H1 (cell line): Measurements from ENCODE around the gene ZBTB43. TPM values are rescaled to one million over a fixed set of nuclear protein-coding genes. Genes with fewer than 3 reads are reported as not detected.

ENCODE experiments used
- CTCF ChIA-PET: fragments of 300-600 bp; sonication (Branson Sonifier 250); formaldehyde crosslinking; loops from one replicate; lab custom pipeline; 2021; ENCODE audit not compliant: partially characterized antibody; lab: Charles Lee
- POLR2A ChIA-PET: fragments of 300-600 bp; sonication (Branson Sonifier 250); formaldehyde crosslinking; loops from one replicate; lab custom pipeline; 2021; ENCODE audit warnings: inconsistent platforms; ENCODE audit not compliant: partially characterized antibody; lab: Charles Lee
- DNase-seq, 2 experiments: peaks; one replicate each; pipeline versions ENCODE4 v3.0.0 to v3.0.0-alpha.2; 2010 to 2022; ENCODE audit warnings: low spot score in 2 of 2, low read depth in 1 of 2, mixed read lengths in 1 of 2
- FAIRE-seq: peaks from 2 replicates; lab custom pipeline; 2011; peaks lifted over from hg19 to GRCh38; lab: Jason Lieb, UNC
- H2AFZ ChIP-seq: 2 replicates; pipeline ENCODE4 v1.8.1; 2012; ENCODE audit warnings: low read length, inconsistent platforms
- H2AK5ac ChIP-seq: 2 replicates; pipeline ENCODE4 v1.6.1; 2013; ENCODE audit warnings: low read depth, low read length
- H2BK120ac ChIP-seq: replicated peaks from 2 replicates; pipeline ENCODE3; 2013; ENCODE audit warnings: low read depth, low read length, inconsistent platforms
- H2BK12ac ChIP-seq: 2 replicates; pipeline ENCODE4 v1.6.1; 2013; ENCODE audit warnings: low read depth, low read length
- H2BK15ac ChIP-seq: 2 replicates; pipeline ENCODE4 v1.6.1; 2013; ENCODE audit warnings: low read length
- H2BK20ac ChIP-seq: 2 replicates; pipeline ENCODE4 v1.6.1; 2013; ENCODE audit warnings: low read length
- H2BK5ac ChIP-seq: 2 replicates; pipeline ENCODE4 v1.6.1; 2013; ENCODE audit warnings: low read depth, low read length
- H3K14ac ChIP-seq: 2 replicates; pipeline ENCODE4 v1.6.1; 2013; ENCODE audit warnings: inconsistent platforms; ENCODE audit not compliant: insufficient read length
- H3K18ac ChIP-seq: 2 replicates; pipeline ENCODE4 v1.6.1; 2013; ENCODE audit warnings: low read length; ENCODE audit errors: extremely low read depth
- H3K23ac ChIP-seq: 2 replicates; pipeline ENCODE4 v1.6.1; 2013; ENCODE audit warnings: inconsistent platforms; ENCODE audit not compliant: insufficient read length
- H3K23me2 ChIP-seq: 2 replicates; pipeline ENCODE4 v1.6.1; 2013; ENCODE audit warnings: low read depth, low read length
- H3K27ac ChIP-seq: 2 replicates; pipeline ENCODE4 v1.6.1; 2011; ENCODE audit warnings: low read depth, low read length, inconsistent platforms
- H3K27me3 ChIP-seq, 4 experiments: replicated peaks in 1 of 4; 1 replicate in 1 of 4; 2 replicates in 3 of 4; pipeline versions ENCODE4 v1.6.1 to v1.8.1; 2011 to 2013; ENCODE audit warnings: low read length in 3 of 4, mild to moderate bottlenecking in 3 of 4, inconsistent platforms in 2 of 4, mixed read lengths in 2 of 4, moderate library complexity in 1 of 4; ENCODE audit not compliant: control insufficient read depth in 3 of 4, insufficient read depth in 3 of 4; ENCODE audit errors: extremely low read depth in 1 of 4
- H3K36me3 ChIP-seq, 4 experiments: 2 replicates each; pipeline versions ENCODE4 v1.6.1 to v1.8.1; 2011 to 2013; ENCODE audit warnings: mild to moderate bottlenecking in 4 of 4, low read length in 3 of 4, moderate library complexity in 2 of 4, control low read depth in 1 of 4, inconsistent platforms in 1 of 4; ENCODE audit not compliant: insufficient read depth in 4 of 4, control insufficient read depth in 2 of 4
- H3K4ac ChIP-seq: replicated peaks from 2 replicates; pipeline ENCODE3; 2013; ENCODE audit warnings: low read length, low read depth, mixed read lengths, inconsistent platforms; ENCODE audit not compliant: insufficient read length
- H3K4me1 ChIP-seq, 4 experiments: replicated peaks in 1 of 4; 1 replicate in 1 of 4; 2 replicates in 3 of 4; pipeline versions ENCODE4 v1.6.1 to v1.8.1; 2011 to 2013; ENCODE audit warnings: low read length in 3 of 4, inconsistent platforms in 2 of 4, mixed read lengths in 1 of 4; ENCODE audit not compliant: insufficient read depth in 4 of 4, control insufficient read depth in 3 of 4
- H3K4me2 ChIP-seq, 2 experiments: 2 replicates each; pipeline versions ENCODE4 v1.6.1 to v1.8.1; 2011 to 2013; ENCODE audit warnings: low read depth in 2 of 2, low read length in 2 of 2, control low read depth in 1 of 2, inconsistent platforms in 1 of 2, mild to moderate bottlenecking in 1 of 2; ENCODE audit not compliant: insufficient read depth in 1 of 2
- H3K4me3 ChIP-seq, 4 experiments: fragments of 200-600, 300-600 bp in 1 of 4; sonication (generic), shearing (Covaris generic), sonication (Bioruptor Twin) in 1 of 4; 2 replicates each; pipeline versions ENCODE4 v1.5.1 to v1.8.1; 2011 to 2016; ENCODE audit warnings: low read length in 4 of 4, low read depth in 3 of 4, control low read depth in 2 of 4, inconsistent platforms in 2 of 4, mild to moderate bottlenecking in 2 of 4, mixed read lengths in 1 of 4, moderate library complexity in 1 of 4; ENCODE audit not compliant: insufficient read depth in 2 of 4; ENCODE audit errors: extremely low read depth in 1 of 4
- H3K56ac ChIP-seq: replicated peaks from 2 replicates; pipeline ENCODE3; 2013; ENCODE audit warnings: low read depth, mild to moderate bottlenecking, mixed read lengths, low read length, inconsistent platforms; ENCODE audit not compliant: insufficient read length
- H3K79me1 ChIP-seq: 2 replicates; pipeline ENCODE4 v1.6.1; 2013; ENCODE audit warnings: low read depth, low read length, control low read depth
- H3K79me2 ChIP-seq, 2 experiments: 2 replicates each; pipeline versions ENCODE4 v1.6.1 to v1.8.1; 2012 to 2013; ENCODE audit warnings: low read length in 2 of 2, mild to moderate bottlenecking in 2 of 2, inconsistent platforms in 1 of 2; ENCODE audit not compliant: insufficient read depth in 2 of 2, control insufficient read depth in 1 of 2
- H3K9ac ChIP-seq, 4 experiments: replicated peaks in 1 of 4; 1 replicate in 1 of 4; 2 replicates in 3 of 4; pipeline versions ENCODE4 v1.6.1 to v1.8.1; 2011 to 2013; ENCODE audit warnings: low read depth in 3 of 4, low read length in 3 of 4, control low read depth in 2 of 4, mild to moderate bottlenecking in 2 of 4, moderate library complexity in 2 of 4, inconsistent platforms in 1 of 4; ENCODE audit errors: extremely low read depth in 1 of 4
- H3K9me3 ChIP-seq, 2 experiments: 2 replicates each; pipeline versions ENCODE4 v1.6.1 to v1.8.1; 2012 to 2013; ENCODE audit warnings: mild to moderate bottlenecking in 2 of 2, moderate library complexity in 2 of 2, control low read depth in 1 of 2, inconsistent platforms in 1 of 2, low read depth in 1 of 2, low read length in 1 of 2, mixed read lengths in 1 of 2; ENCODE audit not compliant: insufficient read depth in 2 of 2
- H4K20me1 ChIP-seq, 2 experiments: replicated peaks in 1 of 2; 2 replicates each; pipeline versions ENCODE3 to v1.8.1; 2011 to 2013; ENCODE audit warnings: inconsistent platforms in 2 of 2, low read length in 2 of 2, mild to moderate bottlenecking in 1 of 2; ENCODE audit not compliant: insufficient read depth in 2 of 2, control insufficient read depth in 1 of 2
- H4K5ac ChIP-seq: 2 replicates; pipeline ENCODE4 v1.6.1; 2013; ENCODE audit warnings: low read length, low read depth, mixed read lengths, inconsistent platforms; ENCODE audit not compliant: insufficient read length
- H4K8ac ChIP-seq: 2 replicates; pipeline ENCODE4 v1.8.0; 2013; ENCODE audit warnings: mild to moderate bottlenecking, moderate library complexity, low read length, inconsistent platforms; ENCODE audit not compliant: insufficient read depth; ENCODE audit errors: extremely low read depth
- H4K91ac ChIP-seq: replicated peaks from 2 replicates; pipeline ENCODE3; 2013; ENCODE audit warnings: low read length, mixed read lengths, inconsistent platforms; ENCODE audit not compliant: insufficient read length
- ASH2L ChIP-seq: fragments of 200-600, 300-600 bp; sonication (generic); IDR thresholded peaks from one replicate; pipeline ENCODE4 v1.7.1; 2017; ENCODE audit warnings: low read length
- ATF3 ChIP-seq: IDR thresholded peaks from 2 replicates; pipeline ENCODE4 v1.6.1; 2011; ENCODE audit warnings: low read depth, mild to moderate bottlenecking, low read length; ENCODE audit not compliant: insufficient read depth
- BRCA1 ChIP-seq: IDR thresholded peaks from 2 replicates; pipeline ENCODE4 v1.6.1; 2012; ENCODE audit warnings: low read depth, low read length, improper control_type of control experiment
- CREB1 ChIP-seq: IDR thresholded peaks from 2 replicates; pipeline ENCODE4 v1.6.1; 2012; ENCODE audit warnings: inconsistent platforms
- CTBP2 ChIP-seq: IDR thresholded peaks from 2 replicates; pipeline ENCODE4 v1.7.0; 2011; ENCODE audit warnings: borderline replicate concordance, mild to moderate bottlenecking, moderate library complexity, mixed read lengths, low read length; ENCODE audit not compliant: insufficient read depth, insufficient read length
- FOSL1 ChIP-seq: IDR thresholded peaks from 2 replicates; pipeline ENCODE4 v1.6.1; 2011; ENCODE audit warnings: mild to moderate bottlenecking, low read depth, low read length, moderate library complexity; ENCODE audit not compliant: insufficient read depth
- POU5F1 ChIP-seq: IDR thresholded peaks from 2 replicates; pipeline ENCODE4 v1.6.1; 2011; ENCODE audit warnings: low read depth, mild to moderate bottlenecking, low read length, moderate library complexity
- RBBP5 ChIP-seq: IDR thresholded peaks from 2 replicates; pipeline ENCODE4 v1.7.1; 2012; ENCODE audit warnings: low read depth, mild to moderate bottlenecking, inconsistent platforms, low read length, moderate library complexity, borderline replicate concordance
- RXRA ChIP-seq: IDR thresholded peaks from 2 replicates; pipeline ENCODE4 v1.6.1; 2011; ENCODE audit warnings: low read depth, mild to moderate bottlenecking, low read length, moderate library complexity; ENCODE audit not compliant: insufficient read depth
- SIX5 ChIP-seq: IDR thresholded peaks from 2 replicates; pipeline ENCODE4 v1.6.1; 2011; ENCODE audit warnings: mild to moderate bottlenecking, low read depth, low read length
- WGBS, 2 experiments: shearing (Covaris generic) in 1 of 2; methylation state at CpG; one replicate each; pipeline versions ENCODE4 v1.1.6 to v1.1.7; 2013 to 2015; ENCODE audit warnings: low lambda C conversion rate in 2 of 2, mixed read lengths in 2 of 2, inconsistent platforms in 1 of 2, low coverage in 1 of 2, missing lambda C conversion rate in 1 of 2; ENCODE audit not compliant: insufficient replicate concordance in 2 of 2, insufficient coverage in 1 of 2, insufficient read length in 1 of 2; ENCODE audit errors: extremely low coverage in 1 of 2, missing lambda C conversion rate in 1 of 2; 5-methylcytosine and 5-hydroxymethylcytosine counted together
- polyA plus RNA-seq, 7 experiments: library from polyadenylated mRNA; depleted of rRNA in 3 of 7; stranded (reverse) in 5 of 7; unstranded in 2 of 7; fragments of >200 nt in 5 of 7; fragments of 200-250 nt in 2 of 7; gene quantifications; 1 replicate in 5 of 7; 2 replicates in 1 of 7; 4 replicates in 1 of 7; pipeline versions ENCODE4 v1.2.1 to v1.2.3, GENCODE V29; 2011 to 2013; ENCODE audit warnings: missing spikeins in 2 of 7, mixed read lengths in 2 of 7
- total RNA-seq: library from RNA; stranded (reverse); fragmentation: NEBNext Ultra II Directional; extraction: Animal tissue kit (Norgen Biotek cat#: 25700); gene quantifications from 2 replicates; pipeline ENCODE4 v1.2.1, GENCODE V29; 2021

The ZBTB43 gene
- total and polyA plus RNA-seq, 2 of the 8 experiments (the other 6 are each of a cell fraction or from before 2014, with no cell fraction given): 4.1 to 16.7 TPM

GRCh38 chr9:126882746-126883145, 77.9 kb downstream of the ZBTB43 start:
- no peak for FAIRE-seq
- Histone ChIP-seq H3K9me3 (no peaks in the 10 kb centered on the region), H2BK120ac (no peak overlapping the region), H2AK5ac (no peak overlapping the region), H3K4me1 (peaks cover 6 to 13% (median 10%) of the 10 kb centered on the region in 4 experiments), H3K4me2 (no peak overlapping the region), H3K27ac (no peak overlapping the region), H4K8ac (no peak overlapping the region), H2BK12ac (no peak overlapping the region), H3K4ac (no peak overlapping the region), H2BK15ac (no peak overlapping the region), H3K9ac (no peak overlapping the region), H3K23me2 (no peaks in the 10 kb centered on the region), H4K20me1 (peaks cover 2 to 17% of the 10 kb centered on the region in 2 experiments), H3K14ac (no peak overlapping the region), H2BK5ac (no peak overlapping the region), H3K4me3 (no peak overlapping the region), H2BK20ac (no peak overlapping the region), H3K56ac (no peak overlapping the region), H3K79me2 (no peaks in the 10 kb centered on the region; a peak in 1 of 4 replicates), H3K27me3 (no peaks in the 10 kb centered on the region), H3K36me3 (peaks cover 4 to 24% (median 15%) of the 10 kb centered on the region in 4 experiments; a peak in 5 of 8 replicates), H3K23ac (no peak overlapping the region), H4K5ac (no peak overlapping the region), H3K18ac (no peak overlapping the region), H2AFZ (no peak overlapping the region), H3K79me1 (peaks cover 4% of the 10 kb centered on the region), H4K91ac (no peak overlapping the region)
- POLR2A ChIA-PET: no interaction called here
- CTCF ChIA-PET: interaction anchor here (1.0 kb wide), 1 partner anchor 383 kb away, joined by 4 read pairs; no protein-coding TSS in a partner anchor
- no peak for DNase-seq
- TF ChIP-seq SIX5: no peak
- no peak for TF ChIP-seq BRCA1
- TF ChIP-seq CREB1: no peak
- TF ChIP-seq POU5F1: no peak
- TF ChIP-seq CTBP2: no peak
- no peak for TF ChIP-seq ASH2L
- no peak for TF ChIP-seq RXRA
- TF ChIP-seq FOSL1: no peak
- no peak for TF ChIP-seq RBBP5
- no peak for TF ChIP-seq ATF3
- 87% methylated on average over 11 of the region's 11 CpGs; no CpG with 5 or more reads in 1 of the 2 experiments for WGBS, 2 experiments
